Epidermal melanocyte (primary cell): Measurements from ENCODE around the gene ATP13A5.

Source experiments
- DNase-seq: peaks from one replicate; pipeline ENCODE4 v3.0.0; 2011; ENCODE audit warnings: low spot score; ENCODE audit not compliant: insufficient read length

Gene ATP13A5

DNA sequence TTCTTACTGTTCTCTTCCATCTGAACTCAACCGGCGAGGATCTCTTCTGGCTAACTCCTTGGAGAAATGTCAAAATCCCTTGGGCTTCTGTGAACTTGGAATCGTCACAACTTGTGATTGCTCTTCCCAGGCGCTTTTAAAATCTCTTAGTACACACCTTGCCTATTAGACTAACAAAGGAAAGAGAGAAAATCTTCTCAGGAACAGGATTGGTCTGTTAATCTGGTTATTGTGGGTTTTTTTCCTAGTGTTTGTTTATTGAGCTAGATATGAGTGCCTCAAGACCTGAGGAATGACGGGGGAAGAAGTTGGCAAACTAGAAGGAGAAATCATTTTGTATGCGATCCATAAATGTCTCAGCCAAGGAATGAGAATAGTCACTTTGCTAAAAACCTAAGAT, at the start of gene ATP13A5:
Gene ATP13A5, minus strand, starts transcription at position 48 of the 400 bp plus-strand sequence. Its CDS starts 28 bp downstream, at position 20.
- DNase-seq = no peak

DNA sequence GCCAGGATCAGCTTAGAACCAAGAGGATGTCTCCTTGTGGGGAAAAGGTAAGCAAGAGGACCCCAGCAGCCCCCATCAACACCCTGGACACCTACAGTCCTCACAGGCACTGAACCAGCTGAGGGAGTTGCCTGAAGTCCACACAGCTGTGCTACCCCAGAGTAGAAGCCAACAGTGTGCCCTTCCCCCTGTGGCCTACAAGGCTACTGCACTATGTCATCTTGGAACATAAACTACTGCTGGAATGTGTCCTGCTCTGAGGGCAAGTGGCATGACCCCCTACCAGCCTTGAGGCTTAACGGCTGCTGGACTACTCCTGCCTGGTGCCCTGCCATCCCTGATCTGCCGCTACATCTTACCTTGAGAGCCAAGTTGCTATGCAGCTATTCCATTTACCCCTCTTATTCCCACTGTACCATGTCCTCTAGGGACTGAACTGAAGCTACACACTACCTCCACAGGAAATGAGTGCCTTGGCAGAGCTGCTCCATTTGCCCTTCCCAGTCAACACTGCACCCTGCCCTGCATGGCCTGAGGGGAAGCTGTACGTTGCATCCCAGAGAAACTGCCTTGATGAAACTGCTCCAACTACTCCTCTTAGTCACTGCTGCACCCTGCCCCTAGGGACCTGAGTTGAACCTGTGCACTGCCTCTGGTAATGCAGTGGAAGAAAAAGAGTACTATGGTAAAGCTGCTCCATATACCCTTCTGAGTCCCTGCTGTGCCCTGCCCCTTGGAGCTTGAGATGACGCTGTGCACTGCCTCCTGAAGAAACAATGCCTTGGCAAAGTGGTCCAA, 40.2 kb upstream of the ATP13A5 start:
- no peak for DNase-seq

DNA sequence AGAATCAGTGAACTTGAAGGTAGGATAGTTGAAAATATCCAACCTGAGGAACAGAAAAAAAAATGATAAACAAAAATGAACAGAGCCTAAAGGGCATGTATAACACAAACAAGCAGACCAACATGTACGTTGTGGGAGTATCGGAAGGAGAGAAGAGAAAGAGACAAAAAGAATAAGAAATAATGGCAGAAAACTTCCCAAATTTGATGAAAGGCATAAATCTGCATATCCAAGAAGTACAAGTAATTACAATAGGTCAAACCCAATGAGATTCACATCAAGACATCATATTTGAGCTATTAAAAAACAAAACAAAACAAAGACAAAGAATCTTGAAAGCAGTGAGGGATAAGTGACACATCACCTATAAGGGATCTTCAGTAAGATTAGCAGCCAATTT, 38.1 kb upstream of the ATP13A5 start:
- no peak for DNase-seq

GRCh38 chr3:193407688-193408087, 29.1 kb upstream of the ATP13A5 start:
- no peak for DNase-seq

DNA sequence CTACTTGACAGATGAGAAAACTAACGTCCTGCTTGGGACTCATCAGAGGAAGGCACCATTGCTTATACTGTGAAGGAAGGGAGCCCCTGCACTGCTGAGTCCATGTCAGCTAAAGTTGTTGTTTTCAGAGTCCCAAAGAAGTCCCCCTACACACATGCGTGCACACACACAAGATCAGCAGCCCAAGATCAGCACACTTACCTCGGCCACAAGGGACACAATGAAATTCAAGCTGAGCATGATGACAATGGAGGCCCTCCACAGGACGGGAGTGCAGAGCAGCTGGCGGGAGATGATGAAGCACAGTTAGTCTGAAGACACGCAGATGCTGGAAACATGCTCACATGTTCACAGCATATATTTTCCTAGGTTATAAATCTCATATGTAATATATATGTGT, 28.6 kb upstream of the ATP13A5 start:
- DNase-seq = no peak

- no peak for DNase-seq
These were observed 24.8 kb upstream of the ATP13A5 start for GRCh38 chr3:193403307-193403706.

DNA sequence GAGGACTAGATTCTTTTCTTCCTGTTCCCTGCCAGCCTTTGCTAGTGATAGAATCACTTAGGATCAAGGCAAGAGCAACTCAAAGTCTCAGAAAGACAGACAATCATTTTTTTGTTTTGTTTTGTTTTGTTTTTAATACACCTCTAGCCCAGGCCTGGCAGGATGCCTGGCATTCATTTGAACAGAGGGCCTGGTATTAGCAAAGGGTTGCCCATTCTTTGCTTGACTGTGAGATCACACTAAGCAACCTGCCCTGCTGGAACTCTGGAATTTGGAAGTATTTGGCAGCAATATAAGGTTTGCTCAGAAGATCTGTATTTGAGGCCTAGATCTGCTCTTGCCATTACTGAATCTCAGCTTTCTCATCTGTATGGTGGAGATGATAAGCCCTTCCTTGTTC, 21.8 kb upstream of the ATP13A5 start:
- no peak for DNase-seq

DNA sequence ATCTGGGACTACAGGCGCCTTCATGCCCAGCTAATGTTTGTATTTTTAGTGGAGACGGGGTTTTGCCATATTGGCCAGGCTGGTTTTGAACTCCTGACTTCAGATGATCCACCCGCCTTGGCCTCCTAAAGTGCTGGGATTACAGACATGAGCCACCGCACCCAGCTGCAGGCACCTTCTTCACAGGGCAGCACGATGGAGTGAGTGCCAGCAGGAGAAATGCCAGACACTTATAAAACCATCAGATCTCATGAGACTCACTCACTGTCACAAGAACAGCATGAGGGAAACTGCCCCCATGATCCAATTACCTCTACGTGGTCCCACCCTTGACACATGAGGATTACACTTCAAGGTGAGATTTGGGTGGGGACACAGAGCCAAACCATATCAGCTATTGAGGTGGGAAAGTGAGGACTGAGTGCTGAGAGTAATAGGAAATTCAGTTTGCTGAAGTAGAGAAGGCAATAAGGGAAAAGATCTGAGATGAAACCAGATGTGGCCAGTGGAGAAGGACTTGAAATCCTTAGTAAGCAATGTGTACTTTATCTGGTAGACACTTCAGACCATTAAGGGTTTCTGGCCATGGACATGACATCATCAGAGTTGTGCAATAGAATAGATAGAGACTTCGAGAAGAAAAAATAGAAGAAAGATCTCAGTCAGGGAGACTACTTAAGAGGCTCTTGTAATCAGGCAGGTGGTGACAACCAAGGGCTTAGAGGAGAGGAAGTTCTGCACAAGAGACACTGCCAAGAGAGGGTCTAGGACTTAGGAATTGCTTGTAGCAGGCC, 18.1 kb upstream of the ATP13A5 start:
- no peak for DNase-seq

GRCh38 chr3:193391902-193392301, 13.3 kb upstream of the ATP13A5 start:
- no peak for DNase-seq

DNA sequence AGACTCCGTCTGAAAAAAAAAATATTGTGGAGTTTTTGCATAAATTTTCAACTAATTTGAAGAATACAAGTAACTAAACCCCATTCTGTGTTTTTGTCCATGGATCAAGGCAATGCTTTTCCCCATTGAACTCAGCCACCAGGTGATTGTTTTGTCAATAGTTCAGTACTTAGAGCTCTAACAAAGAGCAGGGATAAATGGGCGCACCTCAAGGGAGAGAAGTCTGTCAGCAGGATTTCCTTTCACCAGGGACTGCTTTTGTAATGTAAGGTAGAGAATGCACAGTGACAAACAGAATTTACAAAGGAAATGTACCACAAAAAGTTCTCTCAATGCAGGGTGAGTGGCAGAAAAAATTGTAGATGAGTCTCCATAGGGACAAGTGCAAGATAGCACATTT, 10.8 kb upstream of the ATP13A5 start:
- no peak for DNase-seq

- no peak for DNase-seq
These were observed 9.8 kb upstream of the ATP13A5 start for GRCh38 chr3:193388361-193388760.

GRCh38 chr3:193387596-193387995, 9.0 kb upstream of the ATP13A5 start:
- DNase-seq = no peak

DNA sequence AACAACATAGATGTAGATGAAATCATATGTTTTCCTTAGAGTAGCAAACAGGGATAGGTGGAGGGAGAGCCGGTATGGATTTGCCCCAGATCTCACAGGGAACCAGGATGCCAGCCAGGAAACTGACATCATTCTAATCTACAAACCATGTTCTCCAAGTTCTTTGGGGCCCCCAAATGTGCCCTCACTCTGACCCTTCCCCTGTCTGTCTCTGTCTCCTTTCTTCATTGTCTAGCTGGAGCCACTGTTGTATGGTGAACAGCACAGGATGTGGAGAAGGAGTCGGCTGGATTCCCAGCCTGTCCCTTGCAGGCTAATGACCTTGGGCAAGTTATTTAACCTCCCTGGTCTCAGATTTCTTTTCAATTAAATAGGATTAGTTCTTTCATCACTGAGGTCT, 962 bp downstream of the ATP13A5 start:
- no peak for DNase-seq

- DNase-seq = no peak
These were observed 2.9 kb downstream of the ATP13A5 start for GRCh38 chr3:193375614-193376013.

DNA sequence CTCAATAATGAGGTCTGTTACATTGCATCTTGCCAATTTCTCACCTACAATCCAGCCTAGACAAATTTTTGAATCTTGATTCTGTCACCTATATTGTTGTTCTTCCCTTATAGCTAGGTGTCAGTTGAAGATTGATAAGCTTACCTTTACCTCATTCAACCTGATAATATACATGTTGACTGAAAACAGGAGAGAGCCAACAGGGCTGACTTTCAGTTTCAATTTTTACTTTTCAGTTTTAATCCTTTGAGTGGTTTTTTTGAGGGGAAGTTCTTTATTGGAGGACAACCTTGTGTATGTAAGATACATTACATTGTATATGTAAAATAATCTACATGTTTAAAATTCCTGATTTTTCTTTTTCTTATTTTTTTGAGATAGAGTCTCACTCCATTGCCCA, 5.8 kb downstream of the ATP13A5 start:
- no peak for DNase-seq

- DNase-seq = no peak
These were observed 10.7 kb downstream of the ATP13A5 start for GRCh38 chr3:193367868-193368267.

- no peak for DNase-seq
These were observed 21.3 kb downstream of the ATP13A5 start for GRCh38 chr3:193357291-193357690.

- DNase-seq = no peak
These were observed 24.1 kb downstream of the ATP13A5 start for GRCh38 chr3:193354423-193354822.

DNA sequence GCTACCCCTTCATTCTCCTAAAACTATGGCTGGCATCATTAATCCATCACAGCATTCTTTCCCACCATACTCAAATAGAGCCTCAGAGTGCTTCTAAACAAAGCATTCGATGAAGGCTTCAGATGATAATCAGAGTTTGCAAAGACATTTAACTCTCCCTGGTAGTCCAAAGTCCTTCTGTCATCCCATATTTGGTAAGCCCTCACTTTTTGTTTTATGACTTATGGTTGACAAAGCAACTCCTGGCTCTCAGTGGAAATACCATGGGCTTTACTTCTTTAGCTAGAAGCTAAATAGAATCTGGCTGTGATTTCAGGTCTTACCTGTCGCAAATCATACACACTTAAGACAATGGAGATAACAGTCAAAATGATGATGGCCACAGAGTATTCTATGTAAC, 27.8 kb downstream of the ATP13A5 start:
- no peak for DNase-seq

DNA sequence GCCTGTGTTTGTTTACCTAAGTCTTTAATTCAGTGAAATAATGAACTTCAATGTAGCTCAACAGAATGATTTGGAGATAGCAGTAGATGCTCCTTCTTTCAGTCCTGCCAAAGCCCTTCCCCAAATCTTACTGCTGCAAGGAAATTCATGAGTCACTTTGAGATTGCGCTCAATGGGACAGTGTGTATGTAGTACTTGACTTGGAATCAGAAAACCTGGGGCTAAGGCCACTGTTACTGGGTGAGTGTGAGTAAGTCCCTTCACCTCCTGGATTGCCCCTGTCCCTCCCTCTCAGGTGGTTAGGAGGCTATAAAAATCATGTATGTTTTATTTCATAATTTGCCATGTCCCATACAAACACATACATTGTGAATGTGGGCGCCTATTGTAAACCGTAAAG, 29.9 kb downstream of the ATP13A5 start:
- DNase-seq = no peak

DNA sequence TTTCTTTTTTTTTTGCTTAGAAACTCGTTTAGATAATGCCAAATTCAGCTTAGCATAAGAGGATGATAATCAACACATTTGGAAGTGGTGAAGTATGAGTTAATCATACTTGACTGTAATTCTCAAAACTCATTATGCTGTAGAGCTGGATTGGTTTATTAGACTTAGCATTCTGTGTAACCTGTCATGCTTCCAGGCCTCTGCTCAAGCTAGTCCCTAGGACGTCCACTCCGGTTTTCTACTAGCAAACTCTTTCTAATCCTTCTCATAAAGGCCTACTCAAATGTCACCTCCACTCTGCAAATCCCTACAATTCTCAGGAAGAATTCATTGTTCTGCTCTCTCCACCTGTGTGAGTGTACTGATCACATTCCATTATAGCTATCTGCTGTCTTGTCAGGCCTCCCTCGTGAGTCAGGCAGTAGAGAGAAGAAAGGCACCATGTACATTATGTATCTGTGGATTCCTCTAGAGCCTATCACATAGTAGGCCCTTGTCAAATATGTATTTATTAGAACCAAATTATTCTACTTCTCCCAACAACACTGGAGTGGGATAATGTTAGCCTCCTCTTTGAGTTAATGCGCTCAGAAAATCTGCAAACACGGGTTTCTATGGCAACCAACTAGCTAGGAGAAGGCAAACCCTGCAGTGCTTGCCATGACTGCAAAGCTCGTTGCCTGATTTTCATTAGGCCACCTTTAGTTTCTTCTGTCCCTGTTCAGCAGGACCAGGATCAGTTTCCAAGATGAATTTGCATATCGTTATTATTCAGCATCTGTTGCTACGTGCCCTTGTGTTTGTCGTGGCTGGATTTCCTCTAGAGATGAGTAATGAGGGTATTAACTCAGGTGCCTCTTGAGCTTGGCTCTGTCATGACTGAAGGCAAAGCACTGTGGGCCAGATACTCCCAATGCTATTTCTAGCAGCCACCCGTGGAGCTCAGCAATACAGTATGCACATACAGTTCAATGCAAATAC, 30.7 kb downstream of the ATP13A5 start:
- DNase-seq = no peak

- no peak for DNase-seq
These were observed 32.3 kb downstream of the ATP13A5 start for GRCh38 chr3:193346259-193346658.
